HepG2 (cell line): ENCODE measurements around the gene CLP1. TPM values are rescaled to one million over a fixed set of nuclear protein-coding genes. Genes with fewer than 3 reads are reported as not detected.

Source experiments
- ATAC-seq: fragments of 200-7000 bp; cut with Tn5 transposase; 3 replicates; pipeline ENCODE4 v1.9.1; 2020; ENCODE audit warnings: mild to moderate bottlenecking, moderate library complexity
- BruUV-seq: library from RNA; stranded (reverse); fragments of 400-500 nt; replicated peaks from 2 replicates; lab custom pipeline; 2021; lab: Mats Ljungman, UMichigan
- CTCF ChIA-PET: fragments of 300-600 bp; formaldehyde crosslinking; extraction: SDS; loops from one replicate; lab custom pipeline; 2021; ENCODE audit warnings: low total read pairs, inconsistent platforms, low intra/inter-chr PET ratio; lab: Yijun Ruan, JAX
- POLR2A ChIA-PET: fragments of 350-600 bp; sonication (Branson Sonifier 250); formaldehyde crosslinking; loops from one replicate; lab custom pipeline; 2020; ENCODE audit warnings: antibody characterized with exemption, inconsistent platforms; lab: Yijun Ruan, JAX
- DNase-seq: peaks from one replicate; pipeline ENCODE4 v3.0.0-alpha.2; 2015; ENCODE audit warnings: low spot score
- FAIRE-seq: peaks from 3 replicates; lab custom pipeline; 2011; peaks lifted over from hg19 to GRCh38; lab: Jason Lieb, UNC
- H2AFZ ChIP-seq: one replicate; pipeline ENCODE4 v1.6.1; 2011; ENCODE audit warnings: low read length, inconsistent platforms
- H3K27ac ChIP-seq: fragments of 300-600 bp; 3 replicates; pipeline ENCODE4 v1.8.0; 2011; ENCODE audit warnings: mixed run types, mild to moderate bottlenecking, mixed read lengths, low read length, inconsistent platforms; ENCODE audit not compliant: insufficient read depth; ENCODE audit errors: extremely low read length
- H3K27me3 ChIP-seq, 2 experiments: fragments of 200-600 bp in 1 of 2; 2 replicates in 1 of 2; 3 replicates in 1 of 2; pipeline versions ENCODE4 v1.6.0 to v1.8.0; 2011; ENCODE audit warnings: low read length in 2 of 2, mild to moderate bottlenecking in 2 of 2, moderate library complexity in 2 of 2, inconsistent platforms in 1 of 2; ENCODE audit not compliant: insufficient read depth in 2 of 2, control insufficient read depth in 1 of 2
- H3K36me3 ChIP-seq, 2 experiments: fragments of 200-600 bp in 1 of 2; replicated peaks in 1 of 2; 2 replicates in 1 of 2; 3 replicates in 1 of 2; pipeline versions ENCODE4 v1.5.1 to v1.8.0; 2011; ENCODE audit warnings: low read length in 2 of 2, inconsistent platforms in 1 of 2; ENCODE audit not compliant: insufficient read depth in 2 of 2, control insufficient read depth in 1 of 2
- H3K4me1 ChIP-seq: 2 replicates; pipeline ENCODE4 v1.5.1; 2012; ENCODE audit warnings: low read length, inconsistent platforms; ENCODE audit not compliant: insufficient read depth
- H3K4me2 ChIP-seq: 2 replicates; pipeline ENCODE4 v1.6.0; 2011; ENCODE audit warnings: low read depth, low read length, inconsistent platforms
- H3K4me3 ChIP-seq, 3 experiments: fragments of 200-600 bp in 1 of 3; sonication (generic), shearing (Covaris generic) in 1 of 3; replicated peaks in 1 of 3; 2 replicates each; pipeline ENCODE4 v1.5.1; 2011 to 2016; ENCODE audit warnings: low read length in 3 of 3, inconsistent platforms in 2 of 3, low read depth in 2 of 3, mild to moderate bottlenecking in 2 of 3, control low read depth in 1 of 3, mixed read lengths in 1 of 3; ENCODE audit not compliant: insufficient read depth in 1 of 3
- H3K79me2 ChIP-seq: one replicate; pipeline ENCODE4 v1.6.1; 2011; ENCODE audit warnings: low read length, inconsistent platforms; ENCODE audit not compliant: insufficient read depth
- H3K9ac ChIP-seq: 2 replicates; pipeline ENCODE4 v1.6.0; 2011; ENCODE audit warnings: mild to moderate bottlenecking, low read depth, low read length, inconsistent platforms; ENCODE audit not compliant: insufficient read depth
- H3K9me3 ChIP-seq: 2 replicates; pipeline ENCODE4 v1.5.1; 2012; ENCODE audit warnings: mild to moderate bottlenecking, low read length
- H4K20me1 ChIP-seq: 2 replicates; pipeline ENCODE4 v1.6.0; 2011; ENCODE audit warnings: inconsistent platforms, mild to moderate bottlenecking, low read length, moderate library complexity; ENCODE audit not compliant: insufficient read depth
- CCDC6 ChIP-seq: sonication (generic); formaldehyde crosslinking; IDR thresholded peaks from 2 replicates; pipeline ENCODE4 v1.8.1; 2022; ENCODE audit warnings: mild to moderate bottlenecking, missing genetic modification reagents, moderate library complexity
- FUBP1 ChIP-seq: sonication (generic); formaldehyde crosslinking; IDR thresholded peaks from 2 replicates; pipeline ENCODE4 v1.5.1; 2020; ENCODE audit warnings: missing genetic modification reagents, mild to moderate bottlenecking, borderline replicate concordance
- MTF1 ChIP-seq: sonication (generic); formaldehyde crosslinking; IDR thresholded peaks from 2 replicates; pipeline ENCODE4 v1.5.0; 2020; ENCODE audit warnings: missing genetic modification reagents
- ONECUT2 ChIP-seq: sonication (generic); formaldehyde crosslinking; IDR thresholded peaks from 2 replicates; pipeline ENCODE4 v1.4.0; 2020; ENCODE audit warnings: missing genetic modification reagents
- PITX1 ChIP-seq: sonication (generic); formaldehyde crosslinking; IDR thresholded peaks from 2 replicates; pipeline ENCODE4 v1.5.1; 2020; ENCODE audit warnings: mild to moderate bottlenecking, missing genetic modification reagents
- RFX3 ChIP-seq: IDR thresholded peaks from 2 replicates; pipeline ENCODE4 v1.6.1; 2016; ENCODE audit warnings: missing biosample characterization, missing genetic modification reagents
- SOX5 ChIP-seq: IDR thresholded peaks from 2 replicates; pipeline ENCODE4 v1.6.1; 2016; ENCODE audit warnings: borderline replicate concordance
- ZFP62 ChIP-seq: sonication (generic); formaldehyde crosslinking; IDR thresholded peaks from 2 replicates; pipeline ENCODE4 v1.4.0; 2020; ENCODE audit warnings: missing genetic modification reagents
- ZFYVE20 ChIP-seq: sonication (generic); formaldehyde crosslinking; IDR thresholded peaks from 2 replicates; pipeline ENCODE4 v1.8.0; 2023; ENCODE audit warnings: low read depth, mild to moderate bottlenecking, moderate library complexity, missing genetic modification reagents, borderline replicate concordance
- ZGPAT ChIP-seq: IDR thresholded peaks from 2 replicates; pipeline ENCODE4 v1.6.1; 2016; ENCODE audit warnings: mild to moderate bottlenecking
- WGBS: methylation state at CpG from one replicate; pipeline ENCODE4 v1.1.6; 2017; ENCODE audit warnings: low lambda C conversion rate; 5-methylcytosine and 5-hydroxymethylcytosine counted together
- in situ Hi-C: cut with HindIII; loops from 2 replicates; pipeline ENCODE4 v1.10.0; 2017; ENCODE audit warnings: low pct_unique_long_range_greater_than_20kb; ENCODE audit not compliant: extremely low pct_ligation_motif_present
- intact Hi-C: fragments of 100-400 bp; cut with micrococcal nuclease; formaldehyde crosslinking; loops from one replicate; pipeline ENCODE4 v1.10.0; 2022; ENCODE audit not compliant: unreplicated experiment
- polyA plus RNA-seq, 8 experiments: library from polyadenylated mRNA; depleted of rRNA in 3 of 8; stranded (reverse) in 7 of 8; unstranded in 1 of 8; fragments of >200 nt; fragmentation: Illumina TruSeq in 4 of 8; extraction: Trizol in 4 of 8; gene quantifications; 2 replicates each; pipeline versions ENCODE4 v1.2.1 to v1.2.3, GENCODE V29; 2011 to 2016; ENCODE audit warnings: low read depth in 4 of 8, missing spikeins in 1 of 8, mixed read lengths in 1 of 8; ENCODE audit not compliant: insufficient read depth in 1 of 8
- total RNA-seq, 5 experiments: library from RNA; depleted of rRNA; stranded (reverse); fragments of >200 nt; fragmentation: Illumina TruSeq; extraction: Trizol; gene quantifications; 2 replicates each; pipeline ENCODE4 v1.2.3, GENCODE V29; 2016; ENCODE audit warnings: low read depth in 1 of 5
- TF ChIP-seq, protein P1 (sequence below): sonication (generic); formaldehyde crosslinking; IDR thresholded peaks from 2 replicates; pipeline ENCODE4 v1.4.0; 2020; ENCODE audit warnings: missing genetic modification reagents, borderline replicate concordance

The CLP1 gene
- total and polyA plus RNA-seq, 2 of the 13 experiments (the other 11 are each of a cell fraction or from before 2014, with no cell fraction given), result 14.6 to 24.8 TPM

- DNase-seq (no peak), ATAC-seq (no peak), FAIRE-seq (no peak)
- H3K4me3 ChIP-seq, result no peak overlapping the region
- in situ Hi-C loops, result no loop called here
- no peaks in the 10 kb centered on the region for H3K79me2 ChIP-seq
- H3K27ac ChIP-seq, result no peak overlapping the region
- H3K4me2 ChIP-seq, result no peak overlapping the region
- no peak overlapping the region for H2AFZ ChIP-seq
- H3K9ac ChIP-seq, result no peak overlapping the region
- H3K9me3 ChIP-seq, result peaks cover 6% of the 10 kb centered on the region
- POLR2A ChIA-PET, result no interaction called here
- peaks cover 16% of the 10 kb centered on the region for H3K4me1 ChIP-seq
- no peaks in the 10 kb centered on the region for H3K27me3 ChIP-seq
- no TSS peak for BruUV-seq
- no peaks in the 10 kb centered on the region for H4K20me1 ChIP-seq
- CTCF ChIA-PET, result no interaction called here
- intact Hi-C loops, result no loop called here
- WGBS, result 55% methylated on average over 2 of the region's 2 CpGs
- TF ChIP-seq PITX1 (CRISPR knock-in tag), result no peak
- TF ChIP-seq, all 625 proteins: peak for 0
- H3K36me3 ChIP-seq, result no peaks in the 10 kb centered on the region
Observed at GRCh38 chr11:57624864-57625263, 32.7 kb upstream of the CLP1 start.

DNA sequence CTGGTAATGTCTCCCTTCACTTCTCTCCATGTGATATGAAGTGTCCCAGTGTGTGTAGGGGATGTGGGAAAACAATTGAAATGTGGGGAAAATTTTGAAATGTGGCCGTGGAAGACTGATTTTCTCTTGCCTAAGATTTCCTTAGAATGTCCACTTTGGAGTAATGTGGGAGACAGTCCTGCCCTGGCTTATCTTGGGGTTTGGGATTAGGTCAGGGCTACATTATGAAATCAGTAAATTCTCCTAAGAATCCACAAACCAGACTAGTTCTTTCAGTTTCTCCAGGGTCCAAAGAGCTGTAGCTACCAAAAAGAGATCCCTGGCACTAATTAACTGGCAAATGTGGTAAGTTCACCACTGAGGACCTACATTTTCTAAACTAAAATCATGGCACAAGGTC, 30.7 kb upstream of the CLP1 start:
- H3K27ac ChIP-seq, result no peak overlapping the region
- H2AFZ ChIP-seq, result no peak overlapping the region
- no peaks in the 10 kb centered on the region for H4K20me1 ChIP-seq
- in situ Hi-C loops, result no loop called here
- peaks cover 23% of the 10 kb centered on the region for H3K4me1 ChIP-seq
- no peak; the same call in 2 of the 3 replicates for ATAC-seq
- ChIA-PET CTCF (no interaction called here), POLR2A (interaction anchor here (1.3 to 1.8 kb wide), 2 partner anchors 13 to 15 kb away, joined by 4 to 5 read pairs; no protein-coding TSS in a partner anchor)
- no peaks in the 10 kb centered on the region for H3K9me3 ChIP-seq
- no peak for DNase-seq
- no peaks in the 10 kb centered on the region for H3K27me3 ChIP-seq
- 0% methylated on average over 1 of the region's 1 CpG for WGBS
- no peak overlapping the region for H3K4me2 ChIP-seq
- no peaks in the 10 kb centered on the region for H3K36me3 ChIP-seq
- intact Hi-C loops, result no loop called here
- H3K79me2 ChIP-seq, result no peaks in the 10 kb centered on the region
- no peak overlapping the region for H3K9ac ChIP-seq
- FAIRE-seq, result no peak
- H3K4me3 ChIP-seq, result no peak overlapping the region
- no TSS peak for BruUV-seq
- TF ChIP-seq SOX5 (CRISPR knock-in tag) (no peak), ZFYVE20 (no peak), CCDC6 (no peak), ZFP62 (CRISPR knock-in tag) (no peak), ZGPAT (CRISPR knock-in tag) (no peak), FUBP1 (CRISPR knock-in tag) (no peak), MTF1 (CRISPR knock-in tag) (no peak), RFX3 (CRISPR knock-in tag) (no peak), ONECUT2 (CRISPR knock-in tag) (no peak)
- TF ChIP-seq, protein P1, sequence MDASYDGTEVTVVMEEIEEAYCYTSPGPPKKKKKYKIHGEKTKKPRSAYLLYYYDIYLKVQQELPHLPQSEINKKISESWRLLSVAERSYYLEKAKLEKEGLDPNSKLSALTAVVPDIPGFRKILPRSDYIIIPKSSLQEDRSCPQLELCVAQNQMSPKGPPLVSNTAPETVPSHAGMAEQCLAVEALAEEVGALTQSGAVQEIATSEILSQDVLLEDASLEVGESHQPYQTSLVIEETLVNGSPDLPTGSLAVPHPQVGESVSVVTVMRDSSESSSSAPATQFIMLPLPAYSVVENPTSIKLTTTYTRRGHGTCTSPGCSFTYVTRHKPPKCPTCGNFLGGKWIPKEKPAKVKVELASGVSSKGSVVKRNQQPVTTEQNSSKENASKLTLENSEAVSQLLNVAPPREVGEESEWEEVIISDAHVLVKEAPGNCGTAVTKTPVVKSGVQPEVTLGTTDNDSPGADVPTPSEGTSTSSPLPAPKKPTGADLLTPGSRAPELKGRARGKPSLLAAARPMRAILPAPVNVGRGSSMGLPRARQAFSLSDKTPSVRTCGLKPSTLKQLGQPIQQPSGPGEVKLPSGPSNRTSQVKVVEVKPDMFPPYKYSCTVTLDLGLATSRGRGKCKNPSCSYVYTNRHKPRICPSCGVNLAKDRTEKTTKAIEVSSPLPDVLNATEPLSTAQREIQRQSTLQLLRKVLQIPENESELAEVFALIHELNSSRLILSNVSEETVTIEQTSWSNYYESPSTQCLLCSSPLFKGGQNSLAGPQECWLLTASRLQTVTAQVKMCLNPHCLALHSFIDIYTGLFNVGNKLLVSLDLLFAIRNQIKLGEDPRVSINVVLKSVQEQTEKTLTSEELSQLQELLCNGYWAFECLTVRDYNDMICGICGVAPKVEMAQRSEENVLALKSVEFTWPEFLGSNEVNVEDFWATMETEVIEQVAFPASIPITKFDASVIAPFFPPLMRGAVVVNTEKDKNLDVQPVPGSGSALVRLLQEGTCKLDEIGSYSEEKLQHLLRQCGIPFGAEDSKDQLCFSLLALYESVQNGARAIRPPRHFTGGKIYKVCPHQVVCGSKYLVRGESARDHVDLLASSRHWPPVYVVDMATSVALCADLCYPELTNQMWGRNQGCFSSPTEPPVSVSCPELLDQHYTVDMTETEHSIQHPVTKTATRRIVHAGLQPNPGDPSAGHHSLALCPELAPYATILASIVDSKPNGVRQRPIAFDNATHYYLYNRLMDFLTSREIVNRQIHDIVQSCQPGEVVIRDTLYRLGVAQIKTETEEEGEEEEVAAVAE, result no peak
